Liver (tissue), 3 donors: ENCODE results near the gene ZNF436.

ENCODE experiments used
- ATF3 ChIP-seq: IDR thresholded peaks from 2 replicates; pipeline ENCODE4 v1.6.1; 2016; ENCODE audit warnings: antibody characterized with exemption
- CTCF ChIP-seq: fragments of 150-350 bp; IDR thresholded peaks from 2 replicates; pipeline ENCODE4 v1.5.1; 2017; ENCODE audit warnings: improper control_type of control experiment, low read depth, low read length; ENCODE audit not compliant: missing input control
- FOXA2 ChIP-seq: IDR thresholded peaks from 2 replicates; pipeline ENCODE4 v1.6.1; 2016; ENCODE audit warnings: antibody characterized with exemption
- GABPA ChIP-seq, 2 donors: IDR thresholded peaks in 1 of 2; conservative IDR thresholded peaks in 1 of 2; 2 replicates each; pipeline ENCODE4 v1.6.1; 2016; ENCODE audit warnings: antibody characterized with exemption in 2 of 2, mild to moderate bottlenecking in 1 of 2, moderate library complexity in 1 of 2
- HNF4A ChIP-seq, 2 donors: conservative IDR thresholded peaks; 2 replicates each; pipeline ENCODE4 v1.6.1; 2016; ENCODE audit warnings: antibody characterized with exemption in 2 of 2, mild to moderate bottlenecking in 2 of 2
- HNF4G ChIP-seq: IDR thresholded peaks from 2 replicates; pipeline ENCODE4 v1.6.1; 2016; ENCODE audit warnings: antibody characterized with exemption
- RAD21 ChIP-seq, 2 donors: IDR thresholded peaks; 2 replicates each; pipeline ENCODE4 v1.6.1; 2016; ENCODE audit warnings: antibody characterized with exemption in 2 of 2, mild to moderate bottlenecking in 2 of 2
- REST ChIP-seq: IDR thresholded peaks from 2 replicates; pipeline ENCODE4 v1.6.1; 2016; ENCODE audit warnings: antibody characterized with exemption, mild to moderate bottlenecking
- TAF1 ChIP-seq: conservative IDR thresholded peaks from 2 replicates; pipeline ENCODE4 v1.6.1; 2016; ENCODE audit warnings: antibody characterized with exemption, mild to moderate bottlenecking
- YY1 ChIP-seq: IDR thresholded peaks from 2 replicates; pipeline ENCODE4 v1.6.1; 2016; ENCODE audit warnings: antibody characterized with exemption, mild to moderate bottlenecking
- donor health status: healthy.
- donor health status: healthy.

GRCh38 chr1:23403355-23403734 is 33.7 kb upstream of the ZNF436 start:
- no peak for TF ChIP-seq CTCF
- TF ChIP-seq RAD21 (IDR thresholded peaks at IDR 0.05) = no peak
- TF ChIP-seq ATF3 = no peak
- no peak for TF ChIP-seq REST
- no peak for TF ChIP-seq YY1
- TF ChIP-seq GABPA (IDR thresholded peaks at IDR 0.05 in 1 of 2, conservative IDR thresholded peaks at IDR 0.05 in 1 of 2) = no peak
- TF ChIP-seq FOXA2 = no peak
- no peak for TF ChIP-seq TAF1
- no peak for TF ChIP-seq HNF4A (conservative IDR thresholded peaks at IDR 0.05)
- no peak for TF ChIP-seq HNF4G
